GM12875 (cell line): Measurements from ENCODE around the gene INA.

Source experiments
- H3K4me3 ChIP-seq: one replicate; pipeline ENCODE4 v1.5.1; 2011; ENCODE audit warnings: low read depth, low read length, control low read depth
- CTCF ChIP-seq: IDR thresholded peaks from 2 replicates; pipeline ENCODE4 v1.5.1; 2011; ENCODE audit warnings: low read depth, mild to moderate bottlenecking, control low read depth, inconsistent platforms, low read length, moderate library complexity, borderline replicate concordance; ENCODE audit not compliant: insufficient read depth

Gene INA

DNA sequence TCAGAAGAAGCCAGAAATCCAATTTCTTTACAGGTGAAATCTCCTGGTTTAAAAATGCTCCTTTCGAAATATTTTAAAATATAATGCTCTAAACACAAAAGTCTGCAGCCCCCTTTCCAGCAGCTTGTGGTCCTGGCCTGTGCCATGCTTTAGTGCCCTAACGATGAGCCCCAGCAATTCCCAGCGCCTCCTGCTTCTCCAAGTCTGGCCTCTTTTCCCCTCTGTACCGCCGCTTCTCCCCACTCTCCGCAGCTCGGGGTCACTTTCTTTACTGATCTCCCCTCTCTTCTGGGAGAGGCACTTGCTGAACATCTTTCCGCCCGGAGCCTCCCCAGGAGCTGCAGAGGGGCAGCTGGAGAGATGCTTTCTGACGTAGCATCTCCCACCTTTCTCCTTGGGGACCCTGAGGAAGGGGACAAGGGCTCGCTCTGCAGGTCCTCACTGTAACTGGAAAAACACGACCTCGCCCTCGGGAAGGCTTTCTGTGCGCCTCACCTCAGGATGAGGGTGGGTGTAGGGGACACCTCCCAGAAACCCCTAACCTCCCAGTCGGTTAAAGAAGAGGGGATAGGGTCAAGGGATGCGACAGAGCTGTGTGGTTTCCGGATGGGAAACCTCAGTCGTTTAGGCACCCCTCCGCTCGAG lies 565 bp upstream of the INA start:
- H3K4me3 ChIP-seq, result no peak overlapping the region
- TF ChIP-seq CTCF, result no peak

GRCh38 chr10:103277713-103278536 lies 987 bp downstream of the INA start:
- no peak for TF ChIP-seq CTCF
- H3K4me3 ChIP-seq, result peak overlapping the region; percentile 31

GRCh38 chr10:103278537-103278823 lies 1.5 kb downstream of the INA start:
- H3K4me3 ChIP-seq, result no peak overlapping the region

DNA sequence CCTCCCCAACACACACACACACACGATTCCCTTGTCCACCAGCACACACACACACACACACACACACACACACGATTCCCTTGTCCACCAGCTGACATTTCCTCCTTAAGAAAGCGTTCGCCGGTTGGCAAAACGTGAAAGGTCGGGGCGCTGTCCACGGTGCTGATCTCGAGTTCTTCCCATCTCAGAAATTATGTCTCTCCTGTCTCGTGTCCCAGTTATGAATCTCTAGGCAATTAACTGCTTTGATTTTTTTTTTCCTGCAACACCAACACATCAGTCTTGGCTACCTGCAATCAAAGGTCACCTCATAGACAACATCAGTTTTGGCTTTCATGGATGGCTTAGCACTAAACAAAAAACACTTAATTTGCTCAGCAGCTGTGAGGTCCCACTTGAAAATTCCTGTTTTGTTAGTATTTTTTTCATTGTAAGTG lies 1.9 kb downstream of the INA start:
- no peak overlapping the region for H3K4me3 ChIP-seq
- no peak for TF ChIP-seq CTCF

More at GRCh38 chr10:103278537-103278823, 1.5 kb downstream of the INA start:
- no peak for TF ChIP-seq CTCF

DNA sequence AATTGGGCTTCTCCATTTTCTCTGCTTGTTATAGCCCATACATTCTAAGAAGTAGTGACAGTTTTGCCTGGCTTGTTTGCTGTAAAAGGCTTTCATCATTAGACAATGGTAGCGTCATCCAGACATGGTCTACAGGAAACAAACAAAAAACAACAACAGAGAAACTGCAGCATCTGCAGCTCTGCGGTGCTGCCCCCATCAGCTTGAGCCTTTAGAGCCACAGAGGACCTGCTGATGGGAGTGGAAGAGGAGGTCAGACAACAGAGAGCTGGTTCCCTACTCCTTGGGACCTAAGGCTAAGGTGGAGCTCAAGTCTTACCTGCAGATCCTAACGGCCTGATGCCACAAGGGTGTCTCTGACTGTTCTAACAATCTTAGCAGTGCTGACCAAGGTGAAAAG lies 3.1 kb downstream of the INA start:
- TF ChIP-seq CTCF, result no peak
- H3K4me3 ChIP-seq, result no peak overlapping the region

DNA sequence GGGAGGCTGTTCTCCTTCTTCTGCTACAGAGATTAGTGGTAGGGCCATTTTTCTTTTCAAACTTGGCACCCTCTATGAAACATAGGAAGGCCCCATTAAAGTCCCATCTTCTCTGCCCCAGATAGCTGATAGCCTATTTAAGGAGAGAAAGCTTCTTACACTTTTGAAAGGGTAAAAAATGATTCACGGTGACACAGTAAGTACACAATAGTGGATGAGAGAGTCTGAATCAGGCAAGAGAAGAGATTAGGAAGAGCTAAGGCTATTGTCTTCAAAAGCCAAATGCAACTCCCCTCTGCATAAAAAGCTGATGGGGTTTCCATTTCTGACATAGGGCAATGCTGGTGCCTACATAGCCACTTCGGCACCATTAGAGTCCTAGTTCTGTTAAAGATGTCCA lies 3.6 kb downstream of the INA start:
- TF ChIP-seq CTCF, result no peak

DNA sequence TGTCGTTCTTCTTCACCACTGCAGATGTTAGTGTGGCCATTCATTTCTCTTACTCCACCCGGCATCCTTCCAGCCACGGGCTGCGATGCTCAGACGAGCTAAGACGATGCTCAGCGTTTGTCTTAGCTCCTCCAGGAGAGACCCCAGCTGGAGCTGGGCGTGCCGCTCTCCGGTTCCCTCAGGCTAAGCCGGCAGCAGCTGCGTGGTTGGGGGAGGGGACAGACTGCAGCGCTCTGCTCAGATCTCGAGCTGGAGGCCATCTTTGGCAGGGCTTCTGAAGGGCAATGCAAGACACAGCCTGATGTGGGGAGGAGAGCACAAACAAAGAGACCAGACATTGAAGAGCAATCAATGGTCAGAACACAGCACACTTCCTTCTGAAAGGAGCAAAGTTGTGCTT lies 4.8 kb downstream of the INA start:
- no peak overlapping the region for H3K4me3 ChIP-seq

More for the DNA sequence above, 3.6 kb downstream of the INA start:
- no peak overlapping the region for H3K4me3 ChIP-seq

More for the DNA sequence above, 4.8 kb downstream of the INA start:
- TF ChIP-seq CTCF, result no peak
